ENCODE results near the gene SRPX.

DNA sequence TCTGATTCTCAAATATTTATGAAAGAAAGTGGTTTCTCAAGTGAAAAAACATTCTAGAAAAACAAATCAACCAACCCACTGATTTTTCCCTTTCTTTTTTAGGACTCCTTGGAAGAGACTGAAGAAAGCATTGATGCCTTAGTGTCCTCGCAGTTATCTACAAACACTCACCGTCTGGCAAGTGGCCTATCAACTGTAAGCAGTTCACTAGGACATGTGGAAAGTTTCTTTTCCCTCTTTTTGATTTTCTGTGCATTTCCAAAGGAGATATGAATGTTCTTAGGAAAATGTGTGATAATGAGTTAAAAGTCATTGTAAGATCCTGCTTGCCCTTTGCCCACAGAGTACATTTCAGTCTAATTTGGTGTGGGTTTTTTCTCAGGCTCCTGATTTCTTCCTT, 118.4 kb downstream of the SRPX start:
- no peak for TF ChIP-seq CTCF (IDR thresholded peaks at IDR 0.05)
- TF ChIP-seq USF2 (IDR thresholded peaks at IDR 0.05; ENCODE audit: borderline replicate concordance, low read depth, low read length): no peak
